ENCODE data around the gene SPOCK1.
"Not testable (repeated sequence)": the region's sequence is repeated elsewhere in the genome, so short reads cannot be mapped to it uniquely, and the experiment has no call there.

The SPOCK1 gene

GRCh38 chr5:137393196-137393993 lies 105.7 kb downstream of the SPOCK1 start:
- no peak overlapping the region for H3K27ac ChIP-seq (ENCODE audit: insufficient read depth, low read length, poor library complexity, severe bottlenecking)
- no peak for DNase-seq
- H3K9me3 ChIP-seq (ENCODE audit: control insufficient read depth, low read length), result no peaks in the 10 kb centered on the region
- no peaks in the 10 kb centered on the region for H3K4me1 ChIP-seq (ENCODE audit: control insufficient read depth, insufficient read depth, low read length, poor library complexity, severe bottlenecking)
- no peaks in the 10 kb centered on the region for H3K27me3 ChIP-seq (replicated peaks; ENCODE audit: control insufficient read depth, insufficient read depth, low read length, poor library complexity, severe bottlenecking)
- H3K36me3 ChIP-seq (ENCODE audit: control insufficient read depth, insufficient read depth, low read length), result no peaks in the 10 kb centered on the region
- H3K4me3 ChIP-seq (ENCODE audit: insufficient read depth, low read depth, low read length, poor library complexity, severe bottlenecking), result no peak overlapping the region

- Histone ChIP-seq H3K27ac (ENCODE audit: insufficient read depth, low read length, poor library complexity, severe bottlenecking) (no peak overlapping the region), H3K4me1 (ENCODE audit: control insufficient read depth, insufficient read depth, low read length, poor library complexity, severe bottlenecking) (no peaks in the 10 kb centered on the region), H3K27me3 (replicated peaks; ENCODE audit: control insufficient read depth, insufficient read depth, low read length, poor library complexity, severe bottlenecking) (no peaks in the 10 kb centered on the region), H3K4me3 (ENCODE audit: insufficient read depth, low read depth, low read length, poor library complexity, severe bottlenecking) (no peak overlapping the region), H3K9me3 (ENCODE audit: control insufficient read depth, low read length) (no peaks in the 10 kb centered on the region), H3K36me3 (ENCODE audit: control insufficient read depth, insufficient read depth, low read length) (no peaks in the 10 kb centered on the region)
- no peak for DNase-seq
Measured at GRCh38 chr5:137392261-137392660, 106.9 kb downstream of the SPOCK1 start.

- not testable (repeated sequence) for H3K36me3 ChIP-seq (ENCODE audit: control insufficient read depth, insufficient read depth, low read length); H3K4me3 ChIP-seq (ENCODE audit: insufficient read depth, low read depth, low read length, poor library complexity, severe bottlenecking); DNase-seq; H3K27ac ChIP-seq (ENCODE audit: insufficient read depth, low read length, poor library complexity, severe bottlenecking); H3K9me3 ChIP-seq (ENCODE audit: control insufficient read depth, low read length); H3K27me3 ChIP-seq (replicated peaks; ENCODE audit: control insufficient read depth, insufficient read depth, low read length, poor library complexity, severe bottlenecking); H3K4me1 ChIP-seq (ENCODE audit: control insufficient read depth, insufficient read depth, low read length, poor library complexity, severe bottlenecking)
Measured at GRCh38 chr5:137391044-137391443, 108.1 kb downstream of the SPOCK1 start.

GRCh38 chr5:137389042-137389441 lies 110.1 kb downstream of the SPOCK1 start:
- no peaks in the 10 kb centered on the region for H3K9me3 ChIP-seq (ENCODE audit: control insufficient read depth, low read length)

GRCh38 chr5:137385064-137385463 lies 114.1 kb downstream of the SPOCK1 start:
- H3K27ac ChIP-seq (ENCODE audit: insufficient read depth, low read length, poor library complexity, severe bottlenecking), result no peak overlapping the region
- no peaks in the 10 kb centered on the region for H3K4me1 ChIP-seq (ENCODE audit: control insufficient read depth, insufficient read depth, low read length, poor library complexity, severe bottlenecking)
- no peak overlapping the region for H3K4me3 ChIP-seq (ENCODE audit: insufficient read depth, low read depth, low read length, poor library complexity, severe bottlenecking)
- no peaks in the 10 kb centered on the region for H3K36me3 ChIP-seq (ENCODE audit: control insufficient read depth, insufficient read depth, low read length)
- no peaks in the 10 kb centered on the region for H3K9me3 ChIP-seq (ENCODE audit: control insufficient read depth, low read length)
- no peak for DNase-seq
- H3K27me3 ChIP-seq (replicated peaks; ENCODE audit: control insufficient read depth, insufficient read depth, low read length, poor library complexity, severe bottlenecking), result no peaks in the 10 kb centered on the region

More at GRCh38 chr5:137389042-137389441, 110.1 kb downstream of the SPOCK1 start:
- Histone ChIP-seq H3K27ac (ENCODE audit: insufficient read depth, low read length, poor library complexity, severe bottlenecking) (no peak overlapping the region), H3K36me3 (ENCODE audit: control insufficient read depth, insufficient read depth, low read length) (no peaks in the 10 kb centered on the region), H3K4me1 (ENCODE audit: control insufficient read depth, insufficient read depth, low read length, poor library complexity, severe bottlenecking) (no peaks in the 10 kb centered on the region), H3K27me3 (replicated peaks; ENCODE audit: control insufficient read depth, insufficient read depth, low read length, poor library complexity, severe bottlenecking) (no peaks in the 10 kb centered on the region), H3K4me3 (ENCODE audit: insufficient read depth, low read depth, low read length, poor library complexity, severe bottlenecking) (no peak overlapping the region)
- no peak for DNase-seq

GRCh38 chr5:137383909-137384308 lies 115.2 kb downstream of the SPOCK1 start:
- Histone ChIP-seq H3K9me3 (ENCODE audit: control insufficient read depth, low read length) (no peaks in the 10 kb centered on the region), H3K4me1 (ENCODE audit: control insufficient read depth, insufficient read depth, low read length, poor library complexity, severe bottlenecking) (no peaks in the 10 kb centered on the region), H3K27me3 (replicated peaks; ENCODE audit: control insufficient read depth, insufficient read depth, low read length, poor library complexity, severe bottlenecking) (no peaks in the 10 kb centered on the region), H3K4me3 (ENCODE audit: insufficient read depth, low read depth, low read length, poor library complexity, severe bottlenecking) (no peak overlapping the region), H3K27ac (ENCODE audit: insufficient read depth, low read length, poor library complexity, severe bottlenecking) (no peak overlapping the region), H3K36me3 (ENCODE audit: control insufficient read depth, insufficient read depth, low read length) (no peaks in the 10 kb centered on the region)
- no peak for DNase-seq

GRCh38 chr5:137381555-137381954 lies 117.6 kb downstream of the SPOCK1 start:
- Histone ChIP-seq H3K36me3 (ENCODE audit: control insufficient read depth, insufficient read depth, low read length) (no peaks in the 10 kb centered on the region), H3K27me3 (replicated peaks; ENCODE audit: control insufficient read depth, insufficient read depth, low read length, poor library complexity, severe bottlenecking) (no peaks in the 10 kb centered on the region), H3K9me3 (ENCODE audit: control insufficient read depth, low read length) (no peaks in the 10 kb centered on the region), H3K4me1 (ENCODE audit: control insufficient read depth, insufficient read depth, low read length, poor library complexity, severe bottlenecking) (no peaks in the 10 kb centered on the region), H3K27ac (ENCODE audit: insufficient read depth, low read length, poor library complexity, severe bottlenecking) (no peak overlapping the region), H3K4me3 (ENCODE audit: insufficient read depth, low read depth, low read length, poor library complexity, severe bottlenecking) (no peak overlapping the region)
- no peak for DNase-seq

GRCh38 chr5:137379555-137380286 lies 119.4 kb downstream of the SPOCK1 start:
- H3K4me3 ChIP-seq (ENCODE audit: insufficient read depth, low read depth, low read length, poor library complexity, severe bottlenecking), result no peak overlapping the region
- no peaks in the 10 kb centered on the region for H3K9me3 ChIP-seq (ENCODE audit: control insufficient read depth, low read length)
- no peaks in the 10 kb centered on the region for H3K27me3 ChIP-seq (replicated peaks; ENCODE audit: control insufficient read depth, insufficient read depth, low read length, poor library complexity, severe bottlenecking)
- no peaks in the 10 kb centered on the region for H3K36me3 ChIP-seq (ENCODE audit: control insufficient read depth, insufficient read depth, low read length)
- DNase-seq, result no peak
- H3K4me1 ChIP-seq (ENCODE audit: control insufficient read depth, insufficient read depth, low read length, poor library complexity, severe bottlenecking), result no peaks in the 10 kb centered on the region
- no peak overlapping the region for H3K27ac ChIP-seq (ENCODE audit: insufficient read depth, low read length, poor library complexity, severe bottlenecking)

- Histone ChIP-seq H3K27ac (ENCODE audit: insufficient read depth, low read length, poor library complexity, severe bottlenecking) (no peak overlapping the region), H3K9me3 (ENCODE audit: control insufficient read depth, low read length) (no peaks in the 10 kb centered on the region), H3K4me1 (ENCODE audit: control insufficient read depth, insufficient read depth, low read length, poor library complexity, severe bottlenecking) (no peaks in the 10 kb centered on the region), H3K4me3 (ENCODE audit: insufficient read depth, low read depth, low read length, poor library complexity, severe bottlenecking) (no peak overlapping the region), H3K36me3 (ENCODE audit: control insufficient read depth, insufficient read depth, low read length) (no peaks in the 10 kb centered on the region), H3K27me3 (replicated peaks; ENCODE audit: control insufficient read depth, insufficient read depth, low read length, poor library complexity, severe bottlenecking) (no peaks in the 10 kb centered on the region)
- DNase-seq, result no peak
Measured at GRCh38 chr5:137375741-137376526, 123.2 kb downstream of the SPOCK1 start.
